HepG2 (cell line): ENCODE measurements around the gene NOVA2. TPM values are rescaled to one million over a fixed set of nuclear protein-coding genes. Genes with fewer than 3 reads are reported as not detected.

Experiments used
- ATRX ChIP-seq: sonication (generic); formaldehyde crosslinking; IDR thresholded peaks from 2 replicates; pipeline ENCODE4 v1.4.0; 2020; ENCODE audit warnings: missing genetic modification reagents, borderline replicate concordance
- BCL6 ChIP-seq: IDR thresholded peaks from 2 replicates; pipeline ENCODE4 v1.6.1; 2016; ENCODE audit warnings: missing genetic modification reagents, missing compliant biosample characterization
- CAMTA2 ChIP-seq: sonication (generic); formaldehyde crosslinking; IDR thresholded peaks from 2 replicates; pipeline ENCODE4 v1.4.0; 2020; ENCODE audit warnings: mild to moderate bottlenecking, missing genetic modification reagents, borderline replicate concordance
- CBX5 ChIP-seq: sonication (generic); formaldehyde crosslinking; IDR thresholded peaks from 2 replicates; pipeline ENCODE4 v1.4.0; 2020; ENCODE audit warnings: missing genetic modification reagents, borderline replicate concordance
- DMTF1 ChIP-seq: sonication (generic); formaldehyde crosslinking; IDR thresholded peaks from 2 replicates; pipeline ENCODE4 v1.4.0; 2020; ENCODE audit warnings: mild to moderate bottlenecking, missing genetic modification reagents
- EHMT2 ChIP-seq: fragments of 200-600 bp; sonication (generic); IDR thresholded peaks from 2 replicates; pipeline ENCODE4 v1.7.0; 2017; ENCODE audit warnings: antibody characterized with exemption, low read depth, low read length, borderline replicate concordance
- FOXM1 ChIP-seq: sonication (generic); formaldehyde crosslinking; IDR thresholded peaks from 2 replicates; pipeline ENCODE4 v1.5.0; 2020; ENCODE audit warnings: missing genetic modification reagents
- KDM2A ChIP-seq: sonication (generic); formaldehyde crosslinking; IDR thresholded peaks from 2 replicates; pipeline ENCODE4 v1.4.0; 2020; ENCODE audit warnings: low read depth, missing genetic modification reagents, borderline replicate concordance
- MATR3 ChIP-seq: sonication (generic); formaldehyde crosslinking; IDR thresholded peaks from 2 replicates; pipeline ENCODE4 v1.4.0; 2020; ENCODE audit warnings: missing genetic modification reagents
- MYPOP ChIP-seq: sonication (generic); formaldehyde crosslinking; IDR thresholded peaks from 2 replicates; pipeline ENCODE4 v1.8.1; 2023; ENCODE audit warnings: mild to moderate bottlenecking, moderate library complexity, missing genetic modification reagents
- RBM22 ChIP-seq: fragments of 200-400 bp; formaldehyde crosslinking; optimal IDR thresholded peaks from 2 replicates; pipeline ENCODE3; 2017; ENCODE audit warnings: mild to moderate bottlenecking, low read length, moderate library complexity
- RFX3 ChIP-seq: IDR thresholded peaks from 2 replicates; pipeline ENCODE4 v1.6.1; 2016; ENCODE audit warnings: missing biosample characterization, missing genetic modification reagents
- TRAFD1 ChIP-seq: sonication (generic); formaldehyde crosslinking; IDR thresholded peaks from 2 replicates; pipeline ENCODE4 v1.5.1; 2020; ENCODE audit warnings: missing genetic modification reagents, mild to moderate bottlenecking, borderline replicate concordance
- ZIK1 ChIP-seq: sonication (generic); formaldehyde crosslinking; IDR thresholded peaks from 2 replicates; pipeline ENCODE4 v1.5.0; 2020; ENCODE audit warnings: mild to moderate bottlenecking, low read depth, missing genetic modification reagents, borderline replicate concordance
- ZMYM3 ChIP-seq: sonication (generic); formaldehyde crosslinking; IDR thresholded peaks from 2 replicates; pipeline ENCODE4 v1.5.1; 2020; ENCODE audit warnings: mild to moderate bottlenecking, missing genetic modification reagents
- ZNF101 ChIP-seq: sonication (generic); formaldehyde crosslinking; IDR thresholded peaks from 2 replicates; pipeline ENCODE4 v1.4.0; 2020; ENCODE audit warnings: mild to moderate bottlenecking, low read depth, missing genetic modification reagents, borderline replicate concordance
- ZNF256 ChIP-seq: sonication (generic); formaldehyde crosslinking; conservative IDR thresholded peaks from 2 replicates; pipeline ENCODE4 v1.4.0; 2020; ENCODE audit warnings: missing genetic modification reagents
- ZNF567 ChIP-seq: sonication (generic); formaldehyde crosslinking; IDR thresholded peaks from 2 replicates; pipeline ENCODE4 v1.8.1; 2023; ENCODE audit warnings: mild to moderate bottlenecking, missing genetic modification reagents, borderline replicate concordance
- ZNF597 ChIP-seq: sonication (generic); formaldehyde crosslinking; IDR thresholded peaks from 2 replicates; pipeline ENCODE4 v1.5.0; 2020; ENCODE audit warnings: missing genetic modification reagents
- ZNF776 ChIP-seq: sonication (generic); formaldehyde crosslinking; IDR thresholded peaks from 2 replicates; pipeline ENCODE4 v1.4.0; 2020; ENCODE audit warnings: mild to moderate bottlenecking, missing genetic modification reagents
- ZNF780A ChIP-seq: sonication (generic); formaldehyde crosslinking; IDR thresholded peaks from 2 replicates; pipeline ENCODE4 v1.8.0; 2022; ENCODE audit warnings: mild to moderate bottlenecking, missing genetic modification reagents, moderate library complexity
- ZSCAN5A ChIP-seq: sonication (generic); formaldehyde crosslinking; IDR thresholded peaks from 2 replicates; pipeline ENCODE4 v1.8.0; 2022; ENCODE audit warnings: mild to moderate bottlenecking, missing genetic modification reagents, borderline replicate concordance
- polyA plus RNA-seq, 8 experiments: library from polyadenylated mRNA; depleted of rRNA in 3 of 8; stranded (reverse) in 7 of 8; unstranded in 1 of 8; fragments of >200 nt; fragmentation: Illumina TruSeq in 4 of 8; extraction: Trizol in 4 of 8; gene quantifications; 2 replicates each; pipeline versions ENCODE4 v1.2.1 to v1.2.3, GENCODE V29; 2011 to 2016; ENCODE audit warnings: low read depth in 4 of 8, missing spikeins in 1 of 8, mixed read lengths in 1 of 8; ENCODE audit not compliant: insufficient read depth in 1 of 8
- total RNA-seq, 5 experiments: library from RNA; depleted of rRNA; stranded (reverse); fragments of >200 nt; fragmentation: Illumina TruSeq; extraction: Trizol; gene quantifications; 2 replicates each; pipeline ENCODE4 v1.2.3, GENCODE V29; 2016; ENCODE audit warnings: low read depth in 1 of 5

NOVA2 gene
- total and polyA plus RNA-seq, 2 of the 13 experiments (the other 11 are each of a cell fraction or from before 2014, with no cell fraction given), result not detected

GRCh38 chr19:45885556-45886426 lies 87.9 kb downstream of the NOVA2 start, which contains the start of gene IRF2BP1 (continued):
- TF ChIP-seq ZNF567 (CRISPR knock-in tag) (no peak), ZNF776 (CRISPR knock-in tag) (peak; percentile 74; the same call in 1 of the 2 replicates), ZNF597 (no peak), RBM22 (no peak), ZMYM3 (no peak), CAMTA2 (CRISPR knock-in tag) (no peak), EHMT2 (no peak), RFX3 (no peak), ZSCAN5A (CRISPR knock-in tag) (no peak), CBX5 (CRISPR knock-in tag) (no peak), BCL6 (0 out of 2 replicates have a peak, but pooled peaks have one; percentile 9), ZNF256 (CRISPR knock-in tag) (no peak), FOXM1 (no peak), KDM2A (no peak), ATRX (CRISPR knock-in tag) (no peak), MYPOP (CRISPR knock-in tag) (no peak; the same call in 1 of the 2 replicates), DMTF1 (CRISPR knock-in tag) (no peak), ZIK1 (no peak), ZNF780A (no peak), ZNF101 (CRISPR knock-in tag) (no peak), TRAFD1 (CRISPR knock-in tag) (no peak), MATR3 (CRISPR knock-in tag) (no peak)
